Activated naive CD4-positive, alpha-beta T cell treated with anti-CD3 and anti-CD28 coated beads, Interleukin-2, amount 50 U/mL, for 72 hours (primary cell): ENCODE data around the gene KIF26B. TPM values are rescaled to one million over a fixed set of nuclear protein-coding genes. Genes with fewer than 3 reads are reported as not detected.

ENCODE experiments used
- ATAC-seq, 2 donors: fragments of 150-1000 bp; cut with Tn5 transposase; 2 replicates each; pipeline ENCODE4 v1.10.0; 2021; ENCODE audit warnings: mild to moderate bottlenecking in 2 of 2, moderate library complexity in 2 of 2
- DNase-seq, 2 donors: peaks; one replicate each; pipeline ENCODE4 v3.0.0; 2021 to 2022; ENCODE audit warnings: low spot score in 2 of 2
- H3K27ac Mint-ChIP-seq, 2 donors: one replicate each; pipeline ENCODE4 v1.8.0; 2022; ENCODE audit warnings: mild to moderate bottlenecking in 2 of 2, mixed read lengths in 2 of 2
- H3K36me3 Mint-ChIP-seq, 2 donors: one replicate each; pipeline ENCODE4 v1.8.0; 2022; ENCODE audit warnings: mixed read lengths in 2 of 2
- H3K9me3 Mint-ChIP-seq, 2 donors: one replicate each; pipeline ENCODE4 v1.8.0; 2022; ENCODE audit warnings: mixed read lengths in 2 of 2
- total RNA-seq, 2 donors: library from RNA; stranded (reverse); gene quantifications; one replicate each; pipeline ENCODE4 v1.2.3, GENCODE V29; 2022

KIF26B gene
- total RNA-seq, 2 donors from 2014 or later, result 0.16 to 0.25 TPM

DNA sequence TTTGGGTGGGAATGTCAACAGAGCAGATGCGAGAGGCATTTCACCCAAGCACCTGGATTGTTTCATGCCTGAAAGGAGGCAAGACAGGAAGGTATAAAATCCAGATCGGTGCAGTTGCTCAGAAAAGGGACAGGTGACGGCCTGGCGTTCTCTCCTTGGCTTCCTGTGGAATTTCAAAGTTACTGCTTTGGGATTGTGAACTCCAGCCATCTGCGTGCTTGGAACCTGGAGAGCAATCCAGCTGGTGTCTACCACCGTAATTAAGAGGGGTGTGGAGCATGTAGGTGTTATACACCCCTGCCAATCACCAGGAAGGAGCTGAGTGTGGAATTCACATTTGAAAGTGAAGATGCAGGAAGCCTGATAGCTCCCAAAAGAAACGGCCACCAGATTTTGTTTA, 286.1 kb downstream of the KIF26B start:
- Mint-ChIP-seq H3K36me3 (no peaks in the 10 kb centered on the region), H3K27ac (no peak overlapping the region), H3K9me3 (no peaks in the 10 kb centered on the region)
- DNase-seq (no peak), ATAC-seq (no peak)

DNA sequence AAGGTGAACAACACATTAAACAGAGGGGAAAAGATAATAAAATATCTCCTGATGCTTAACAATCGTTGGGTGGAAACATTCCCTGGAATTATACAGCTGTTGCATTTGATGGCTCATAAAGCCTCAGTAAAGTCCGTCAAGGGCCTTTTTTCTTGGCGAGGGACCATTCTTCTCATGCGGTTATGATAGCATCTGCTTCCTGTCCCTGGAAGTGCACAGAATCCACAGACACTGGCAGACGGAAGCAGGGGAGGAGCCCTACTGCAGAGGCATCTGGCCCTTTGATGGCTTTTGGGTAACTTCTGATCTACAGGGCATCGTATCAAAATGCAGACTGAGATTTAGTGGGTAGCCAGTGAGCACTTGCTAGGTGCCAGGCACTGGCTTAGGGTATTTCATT, 286.9 kb downstream of the KIF26B start:
- ATAC-seq (no peak), DNase-seq (no peak)
- no peaks in the 10 kb centered on the region for H3K36me3 Mint-ChIP-seq
- H3K27ac Mint-ChIP-seq, result no peak overlapping the region
- no peaks in the 10 kb centered on the region for H3K9me3 Mint-ChIP-seq

DNA sequence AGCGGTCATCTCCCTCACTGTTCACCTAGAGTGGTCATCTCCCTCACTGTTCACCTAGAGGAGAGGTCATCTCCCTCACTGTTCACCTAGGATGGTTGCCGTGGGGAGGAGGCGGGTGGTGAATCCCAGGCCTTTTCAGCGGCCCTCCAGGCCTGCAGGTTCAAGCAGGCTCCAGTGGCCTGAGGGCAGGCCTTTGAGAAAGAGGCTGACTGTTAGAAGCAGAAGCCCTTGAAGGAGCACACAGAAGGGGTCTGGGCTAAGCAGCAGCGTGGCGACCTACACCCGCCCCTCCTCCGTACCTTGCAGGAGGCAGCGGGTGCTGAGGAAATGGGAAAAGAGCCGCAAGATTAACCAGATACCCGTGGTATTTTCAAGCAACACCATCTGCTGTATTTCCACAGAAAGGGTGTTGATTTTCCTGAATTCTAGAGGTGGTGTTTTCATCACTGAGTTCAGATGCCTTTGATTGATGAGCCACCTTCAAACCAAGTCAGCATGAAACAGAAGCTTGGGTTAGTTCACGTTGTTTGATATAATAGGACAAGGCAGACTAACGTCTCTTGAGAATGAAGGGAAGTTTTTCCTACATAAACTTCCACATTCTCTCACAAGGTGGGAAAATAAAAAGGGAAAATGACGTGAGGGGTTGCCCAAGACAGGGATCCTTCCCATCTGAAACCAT, 289.5 kb downstream of the KIF26B start:
- no peak overlapping the region for H3K27ac Mint-ChIP-seq

DNA sequence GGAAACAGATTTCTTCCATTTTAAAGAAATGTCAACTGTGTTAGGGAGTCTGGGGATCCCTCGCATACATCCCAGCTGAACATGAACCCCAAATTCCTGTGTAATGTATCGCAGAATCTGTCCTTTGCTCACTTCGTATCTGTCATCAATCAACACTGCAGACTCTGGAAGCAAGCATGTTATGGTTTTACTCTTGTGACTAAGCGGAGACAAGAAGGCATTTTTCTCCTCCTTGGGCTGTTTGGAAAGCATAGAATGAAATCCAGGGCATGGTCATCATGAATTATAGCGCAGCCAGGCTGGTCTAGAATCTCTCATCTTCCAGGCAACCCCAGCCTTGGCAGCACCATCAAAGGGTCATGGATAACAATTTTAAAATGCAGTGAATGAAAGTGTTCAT, 290.2 kb downstream of the KIF26B start:
- ATAC-seq (no peak), DNase-seq (no peak)
- no peaks in the 10 kb centered on the region for H3K9me3 Mint-ChIP-seq

More for the DNA sequence above, 289.5 kb downstream of the KIF26B start:
- Mint-ChIP-seq H3K36me3 (no peaks in the 10 kb centered on the region), H3K9me3 (no peaks in the 10 kb centered on the region)
- ATAC-seq (no peak), DNase-seq (no peak)

DNA sequence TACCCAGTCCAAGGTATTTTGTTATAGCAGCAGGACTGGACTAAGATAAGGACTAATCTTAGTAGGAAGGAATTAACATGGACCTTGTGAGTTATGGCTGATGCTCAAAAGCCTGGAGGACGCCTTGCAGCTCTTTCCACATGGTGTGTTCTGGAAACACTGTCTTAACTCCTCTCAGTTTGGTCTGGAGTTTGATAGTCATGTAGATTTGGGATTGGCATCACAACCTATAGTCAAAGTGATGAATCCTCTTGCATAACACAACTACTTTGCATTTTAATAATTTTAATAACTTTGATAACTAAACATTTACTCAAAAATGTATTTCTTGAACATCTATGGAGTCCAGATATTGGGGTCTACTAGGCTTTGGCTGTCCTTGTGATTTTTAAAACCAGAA, 293.7 kb downstream of the KIF26B start:
- Mint-ChIP-seq H3K9me3 (no peaks in the 10 kb centered on the region), H3K27ac (no peak overlapping the region), H3K36me3 (no peaks in the 10 kb centered on the region)
- ATAC-seq, result no peak
- no peak for DNase-seq

More for the DNA sequence above, 290.2 kb downstream of the KIF26B start:
- Mint-ChIP-seq H3K27ac (no peak overlapping the region), H3K36me3 (no peaks in the 10 kb centered on the region)

DNA sequence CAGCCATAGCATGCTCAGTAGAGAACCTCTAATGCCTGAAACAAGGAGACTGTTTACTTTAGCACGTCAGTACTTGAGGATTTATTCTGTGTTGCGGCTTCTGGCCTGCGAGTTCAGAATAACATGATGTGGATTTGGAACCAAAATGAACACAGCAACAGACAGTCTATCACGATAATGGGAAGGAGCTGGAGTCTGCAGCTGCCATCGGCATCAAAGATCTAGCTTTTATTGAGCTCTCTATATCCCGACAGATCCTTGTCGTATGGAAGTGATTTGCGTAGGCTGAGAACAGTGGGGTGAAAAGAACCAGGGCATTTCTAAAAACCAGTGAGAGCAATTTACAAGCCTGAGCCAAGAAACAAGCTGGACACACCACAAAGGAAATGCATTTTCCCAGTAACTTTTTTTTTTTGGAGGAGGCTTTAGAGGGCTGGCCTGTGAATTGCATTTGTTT, 294.2 kb downstream of the KIF26B start:
- H3K27ac Mint-ChIP-seq, result no peak overlapping the region
- ATAC-seq (no peak), DNase-seq (no peak)
- H3K9me3 Mint-ChIP-seq, result no peaks in the 10 kb centered on the region
- H3K36me3 Mint-ChIP-seq, result no peaks in the 10 kb centered on the region

DNA sequence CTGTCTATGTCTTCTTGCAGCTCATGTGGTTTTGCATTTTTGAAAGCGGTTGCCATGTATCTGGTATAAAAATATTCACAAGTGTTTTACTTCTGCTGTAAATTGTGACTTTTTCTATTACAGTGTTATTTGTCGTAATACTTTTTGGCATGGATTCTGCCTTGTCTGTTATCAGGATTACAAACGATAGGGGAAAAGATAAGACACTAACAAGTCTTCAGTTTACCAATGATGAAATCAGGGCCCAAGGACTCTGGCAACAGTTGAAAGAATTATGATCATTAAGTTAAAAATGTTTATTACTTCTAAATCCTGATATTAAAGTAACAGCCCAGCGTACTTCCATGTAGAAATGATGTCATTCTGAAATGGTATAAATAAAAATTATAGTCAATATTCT, 298.8 kb downstream of the KIF26B start:
- Mint-ChIP-seq H3K27ac (no peak overlapping the region), H3K36me3 (no peaks in the 10 kb centered on the region), H3K9me3 (no peaks in the 10 kb centered on the region)
- no peak for ATAC-seq
- DNase-seq, result no peak

DNA sequence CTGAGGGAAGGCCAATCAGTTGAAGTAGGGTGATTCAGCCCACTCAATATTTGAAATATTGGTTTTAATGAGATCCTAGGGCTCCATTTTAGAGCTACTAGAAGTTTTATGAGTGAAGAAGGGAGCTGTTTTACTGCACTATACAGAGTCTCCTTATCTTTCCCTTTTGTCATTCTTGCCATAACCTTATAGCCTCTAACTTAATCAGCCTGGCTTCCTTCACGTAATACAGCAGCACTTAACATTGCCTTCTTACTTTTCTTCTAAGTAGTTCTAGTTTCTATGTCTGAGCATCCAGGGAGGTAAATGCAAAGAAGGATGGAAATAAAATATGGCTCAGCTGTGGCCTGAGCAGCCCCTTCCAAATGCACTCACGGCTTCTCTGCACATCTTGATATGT, 299.3 kb downstream of the KIF26B start:
- no peak for DNase-seq
- Mint-ChIP-seq H3K9me3 (no peaks in the 10 kb centered on the region), H3K27ac (no peak overlapping the region), H3K36me3 (no peaks in the 10 kb centered on the region)
- no peak for ATAC-seq

DNA sequence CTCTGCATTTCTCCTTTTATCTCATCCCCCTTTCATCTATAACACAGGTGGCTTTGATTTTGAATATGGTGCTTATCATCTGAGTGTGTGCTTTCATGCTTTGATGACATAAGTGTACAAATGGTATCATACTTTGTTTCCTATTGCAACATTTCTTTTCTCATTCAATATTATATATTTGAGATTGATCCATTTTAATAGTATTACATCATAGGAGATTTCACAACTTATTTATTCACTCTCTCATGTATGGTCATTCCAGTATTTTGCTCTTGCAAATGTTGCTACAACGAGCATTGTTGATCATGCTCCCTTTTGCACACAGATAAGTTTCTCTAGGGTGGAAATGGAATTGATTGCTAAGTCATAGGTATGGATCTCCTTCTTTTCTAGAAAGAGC, 302.8 kb downstream of the KIF26B start:
- no peak for ATAC-seq
- no peaks in the 10 kb centered on the region for H3K9me3 Mint-ChIP-seq
- H3K27ac Mint-ChIP-seq, result no peak overlapping the region
- no peak for DNase-seq
- H3K36me3 Mint-ChIP-seq, result no peaks in the 10 kb centered on the region

DNA sequence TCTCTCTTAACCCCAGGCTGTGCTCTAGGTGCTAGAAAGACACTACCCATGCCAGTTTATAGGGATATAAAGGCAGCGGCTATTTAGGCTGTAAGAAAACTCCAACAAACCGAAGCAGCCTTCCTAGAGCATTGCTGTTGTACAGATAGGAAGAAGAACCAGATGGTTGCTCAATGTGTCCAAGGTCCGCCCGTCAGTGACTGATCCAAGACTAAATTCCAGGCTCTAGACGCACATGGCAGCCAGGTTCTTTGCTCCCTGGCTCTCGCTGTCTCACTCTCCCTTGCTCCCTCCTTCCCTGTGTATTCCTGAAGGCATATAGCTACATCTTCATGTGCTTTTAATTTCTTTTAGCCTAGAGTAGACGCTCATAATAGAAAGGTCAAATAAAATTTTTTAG, 303.4 kb downstream of the KIF26B start:
- no peak overlapping the region for H3K27ac Mint-ChIP-seq
- no peaks in the 10 kb centered on the region for H3K9me3 Mint-ChIP-seq
- ATAC-seq, result no peak
- DNase-seq, result no peak
- no peaks in the 10 kb centered on the region for H3K36me3 Mint-ChIP-seq

DNA sequence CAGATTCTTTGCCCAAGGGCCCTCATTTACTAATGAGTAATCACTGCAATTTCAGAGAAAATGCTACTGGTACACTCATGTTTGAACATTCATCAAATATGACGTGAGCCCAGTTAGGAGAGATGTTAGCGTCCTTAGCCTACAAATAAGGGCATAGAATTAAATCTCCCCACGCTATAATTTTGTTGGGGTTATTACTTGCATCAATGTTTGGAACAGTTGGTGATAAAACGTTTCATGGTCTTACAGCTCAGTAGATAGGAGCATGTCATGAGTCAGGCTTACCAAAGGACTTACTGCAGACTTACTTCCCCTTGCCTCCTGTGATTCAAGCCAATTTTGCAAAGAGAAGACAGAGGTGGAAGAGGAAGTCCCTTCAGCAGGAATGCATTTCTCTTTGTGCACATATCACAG, 304.0 kb downstream of the KIF26B start:
- H3K9me3 Mint-ChIP-seq, result peaks cover under 1 to 1% of the 10 kb centered on the region in 2 donors
- no peak for DNase-seq
- no peaks in the 10 kb centered on the region for H3K36me3 Mint-ChIP-seq
- no peak overlapping the region for H3K27ac Mint-ChIP-seq
- no peak for ATAC-seq

DNA sequence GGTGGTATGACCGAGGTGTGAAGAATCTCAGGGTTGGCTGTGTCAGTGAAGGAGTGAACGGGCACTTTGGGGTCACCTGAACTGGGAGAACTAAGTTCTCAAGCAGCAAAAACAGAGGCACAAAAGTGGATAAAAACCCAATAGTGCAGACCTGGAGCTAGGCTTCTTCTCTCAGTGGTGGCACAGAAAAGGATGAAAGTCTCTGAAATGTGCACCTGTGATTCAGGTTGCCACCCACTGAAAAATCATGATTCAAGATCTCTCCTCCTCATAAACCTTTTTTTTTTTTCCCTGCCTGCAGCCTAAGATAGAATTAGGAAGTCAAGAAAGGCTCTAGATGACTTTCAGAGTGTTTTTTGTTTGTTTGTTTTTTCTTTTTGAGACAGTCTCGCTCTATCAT, 304.8 kb downstream of the KIF26B start:
- Mint-ChIP-seq H3K27ac (no peak overlapping the region), H3K36me3 (no peaks in the 10 kb centered on the region), H3K9me3 (peaks cover 7 to 8% of the 10 kb centered on the region in 2 donors)
- DNase-seq (no peak), ATAC-seq (no peak)

DNA sequence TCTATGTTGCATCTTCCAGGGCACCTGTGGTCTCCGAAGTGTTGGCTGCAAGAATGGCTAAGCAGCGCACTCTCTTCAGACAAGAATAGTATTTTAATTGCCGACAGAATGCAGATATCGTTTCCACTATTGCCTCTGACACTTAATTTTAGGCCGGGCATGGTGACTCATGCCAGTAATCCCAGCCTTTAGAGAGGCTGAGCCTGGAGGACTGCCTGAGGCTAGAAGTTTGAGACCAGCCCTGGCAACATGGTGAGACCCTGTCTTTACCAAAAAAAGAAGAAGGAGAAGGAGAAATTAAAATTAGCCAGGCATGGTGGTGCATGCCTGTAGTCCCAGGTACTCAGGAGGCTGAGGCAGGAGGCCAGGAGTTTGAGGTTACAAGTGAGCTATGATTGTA, 306.9 kb downstream of the KIF26B start:
- Mint-ChIP-seq H3K27ac (no peak overlapping the region), H3K9me3 (peaks cover 7 to 8% of the 10 kb centered on the region in 2 donors), H3K36me3 (no peaks in the 10 kb centered on the region)
- ATAC-seq, result no peak
- no peak for DNase-seq

DNA sequence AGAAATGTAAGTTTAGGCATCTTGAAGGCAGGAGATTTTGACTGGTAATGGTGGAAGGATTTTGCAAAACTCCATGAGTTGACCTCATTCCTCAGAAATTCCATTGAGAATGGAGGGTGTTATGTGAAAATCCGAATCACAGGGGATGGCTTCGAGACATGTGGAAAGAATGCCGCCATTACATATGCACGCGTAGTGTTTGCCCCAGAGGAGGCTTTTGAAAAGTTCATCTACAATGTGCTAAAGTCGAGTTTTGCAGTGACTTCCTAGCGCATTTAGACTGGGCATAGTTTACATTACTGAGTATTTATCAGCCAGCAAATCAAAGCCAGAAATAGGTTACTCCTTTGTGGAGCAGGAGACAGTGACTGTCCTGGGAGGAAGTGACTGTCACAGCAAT, 307.4 kb downstream of the KIF26B start:
- DNase-seq (no peak), ATAC-seq (no peak)
- Mint-ChIP-seq H3K36me3 (no peaks in the 10 kb centered on the region), H3K9me3 (peaks cover 7 to 8% of the 10 kb centered on the region in 2 donors), H3K27ac (no peak overlapping the region)

DNA sequence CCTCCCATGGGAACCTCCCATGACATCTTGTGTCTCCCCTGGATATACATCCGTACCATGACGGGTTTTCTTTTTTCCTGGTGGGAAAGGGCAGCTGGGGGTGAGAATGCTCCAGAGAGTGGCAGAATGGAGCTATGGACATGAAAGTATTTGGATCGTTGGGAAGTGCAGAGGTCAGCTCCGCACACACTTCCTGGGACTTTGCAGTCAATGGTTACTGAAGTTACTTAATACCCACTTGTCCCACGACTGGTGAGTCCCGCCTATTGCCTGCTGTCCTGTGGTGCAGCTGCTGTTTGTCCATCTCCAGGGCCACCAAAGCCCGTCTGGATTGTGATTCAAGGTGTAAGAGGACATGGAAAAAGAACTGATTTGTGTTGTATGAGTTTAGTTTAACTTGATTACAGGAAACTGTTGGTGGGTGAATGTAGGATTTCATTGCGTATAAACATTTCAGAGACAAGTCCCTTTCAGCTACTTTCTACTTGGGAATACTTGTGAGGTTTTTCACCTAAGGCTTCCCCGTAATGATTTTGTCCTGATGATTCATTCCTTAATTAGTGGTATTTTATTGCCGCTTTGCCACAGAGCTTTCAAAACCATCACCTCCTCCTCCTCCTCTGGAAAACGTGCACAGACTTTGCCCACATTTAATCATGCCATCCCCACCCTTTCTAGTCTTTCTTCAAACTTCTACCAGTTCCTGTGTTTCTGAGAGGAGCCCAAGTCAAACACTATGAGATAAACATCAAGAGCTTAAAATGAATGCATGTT, 308.8 kb downstream of the KIF26B start:
- H3K27ac Mint-ChIP-seq, result peak overlapping the region in 1 of 2 donors; percentile 88
- H3K36me3 Mint-ChIP-seq, result no peaks in the 10 kb centered on the region
- peaks cover 7 to 8% of the 10 kb centered on the region in 2 donors for H3K9me3 Mint-ChIP-seq
- no peak for ATAC-seq
- DNase-seq, result no peak

DNA sequence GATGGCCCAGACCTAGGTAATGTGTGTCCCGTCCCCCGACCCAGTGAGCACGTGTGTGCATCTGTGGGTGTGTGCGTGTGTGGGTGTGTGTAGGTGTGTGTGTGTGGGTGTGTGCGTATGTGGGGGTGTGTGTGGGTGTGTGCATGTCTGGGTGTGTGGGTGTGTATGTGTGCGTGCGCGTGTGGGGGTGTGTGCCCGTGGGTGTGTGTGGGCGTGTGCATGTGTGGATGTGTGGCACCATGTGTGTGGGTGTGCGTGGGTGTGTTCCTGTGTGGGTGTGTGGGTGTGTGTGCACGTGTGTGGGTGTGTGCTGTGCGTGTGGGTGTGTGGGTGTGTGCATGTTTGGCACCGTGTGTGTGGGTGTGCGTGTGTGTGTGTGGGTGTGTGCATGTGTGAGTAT, 309.5 kb downstream of the KIF26B start:
- no peak for DNase-seq
- Mint-ChIP-seq H3K9me3 (peaks cover 7 to 8% of the 10 kb centered on the region in 2 donors), H3K36me3 (no peaks in the 10 kb centered on the region), H3K27ac (peak overlapping the region in 1 of 2 donors; percentile 88)
- ATAC-seq, result no peak

DNA sequence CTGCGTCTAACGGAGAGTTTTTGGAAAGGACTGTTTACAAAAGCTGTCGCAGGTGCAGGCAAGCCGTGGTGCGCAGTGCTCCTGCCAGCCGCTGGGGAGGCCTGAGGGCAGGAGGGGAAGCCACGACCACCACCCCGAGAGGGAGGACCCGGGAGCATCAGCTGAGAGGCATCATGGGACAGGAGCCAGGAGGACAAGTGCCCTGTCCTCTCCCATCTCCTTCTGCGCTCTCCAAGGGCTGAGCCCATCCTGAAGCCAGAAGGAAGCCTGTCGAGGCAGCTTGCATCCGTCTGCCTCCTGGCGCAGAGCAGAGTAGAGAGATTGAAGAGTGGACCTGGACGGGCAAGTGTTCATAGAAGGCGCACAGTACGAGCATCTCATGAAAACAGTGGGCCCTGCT, 310.9 kb downstream of the KIF26B start:
- Mint-ChIP-seq H3K36me3 (no peaks in the 10 kb centered on the region), H3K27ac (no peak overlapping the region), H3K9me3 (peaks cover 7 to 8% of the 10 kb centered on the region in 2 donors)
- ATAC-seq (no peak), DNase-seq (no peak)

DNA sequence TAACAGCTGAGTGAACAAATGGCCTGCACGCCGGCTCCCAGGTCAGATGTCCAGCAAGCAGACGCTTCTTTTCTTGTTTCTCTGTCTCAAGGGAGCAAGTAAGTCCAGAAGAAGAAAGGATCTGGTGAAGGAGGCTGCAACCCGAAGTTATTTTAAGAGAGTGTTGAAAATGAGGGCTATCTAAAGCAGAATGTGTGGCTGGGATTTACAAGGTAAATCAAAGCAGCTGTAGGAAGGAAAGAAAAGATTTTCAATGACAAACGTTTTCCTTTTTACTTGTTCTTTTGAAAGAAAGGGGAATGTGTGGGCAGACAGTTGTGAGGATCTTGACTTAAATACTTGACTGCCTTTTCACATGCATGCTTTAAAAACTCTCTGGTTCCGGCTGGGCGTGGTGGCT, 311.5 kb downstream of the KIF26B start:
- no peak overlapping the region for H3K27ac Mint-ChIP-seq
- peaks cover 7 to 8% of the 10 kb centered on the region in 2 donors for H3K9me3 Mint-ChIP-seq
- ATAC-seq (no peak), DNase-seq (no peak)
- H3K36me3 Mint-ChIP-seq, result no peaks in the 10 kb centered on the region
